OCI-LY7 (cell line): ENCODE results near the gene TFAP2A. TPM values are rescaled to one million over a fixed set of nuclear protein-coding genes. Genes with fewer than 3 reads are reported as not detected.

Source experiments
- BruUV-seq: library from RNA; stranded (reverse); fragments of 400-500 nt; replicated peaks from 2 replicates; lab custom pipeline; 2021; lab: Mats Ljungman, UMichigan
- CTCF ChIA-PET: fragments of 300-600 bp; sonication (Branson Sonifier 250); formaldehyde crosslinking; loops from one replicate; lab custom pipeline; 2022; ENCODE audit warnings: antibody characterized with exemption; ENCODE audit not compliant: unreplicated experiment; lab: Charles Lee
- POLR2A ChIA-PET: fragments of 300-600 bp; sonication (Branson Sonifier 250); formaldehyde crosslinking; loops from one replicate; lab custom pipeline; 2022; ENCODE audit warnings: antibody characterized with exemption; lab: Charles Lee
- DNase-seq: peaks from one replicate; pipeline ENCODE4 v3.0.0-alpha.2; 2015; ENCODE audit warnings: low spot score
- H2AFZ ChIP-seq: fragments of 200-600 bp; sonication (generic), shearing (Covaris generic); 2 replicates; pipeline ENCODE4 v1.6.1; 2014; ENCODE audit warnings: mild to moderate bottlenecking, antibody characterized with exemption, low read length, moderate library complexity
- H3K27ac ChIP-seq: fragments of 200-600 bp; sonication (generic); 2 replicates; pipeline ENCODE4 v1.5.1; 2014; ENCODE audit warnings: mixed run types, low read depth, mild to moderate bottlenecking, moderate library complexity, low read length, inconsistent platforms; ENCODE audit not compliant: poor library complexity, severe bottlenecking
- H3K36me3 ChIP-seq: fragments of 200-600 bp; sonication (generic); 2 replicates; pipeline ENCODE4 v1.6.1; 2014; ENCODE audit warnings: mild to moderate bottlenecking, antibody characterized with exemption, low read length, moderate library complexity, mixed read lengths; ENCODE audit not compliant: insufficient read depth
- H3K4me1 ChIP-seq: fragments of 200-600 bp; sonication (generic); 2 replicates; pipeline ENCODE4 v1.5.1; 2014; ENCODE audit warnings: mild to moderate bottlenecking, low read length; ENCODE audit not compliant: insufficient read depth, poor library complexity, severe bottlenecking
- H3K4me2 ChIP-seq: fragments of 200-600 bp; sonication (generic); 2 replicates; pipeline ENCODE4 v1.6.1; 2014; ENCODE audit warnings: mild to moderate bottlenecking, low read length
- H3K4me3 ChIP-seq: fragments of 200-600 bp; sonication (generic); 2 replicates; pipeline ENCODE4 v1.5.1; 2014; ENCODE audit warnings: mild to moderate bottlenecking, low read depth, low read length; ENCODE audit not compliant: poor library complexity, severe bottlenecking
- H3K79me2 ChIP-seq: fragments of 200-600 bp; sonication (generic); 2 replicates; pipeline ENCODE4 v1.6.1; 2016; ENCODE audit warnings: low read depth, mild to moderate bottlenecking, low read length, moderate library complexity, mixed read lengths; ENCODE audit not compliant: insufficient read depth
- H3K9me2 ChIP-seq: fragments of 200-600 bp; sonication (generic); 2 replicates; pipeline ENCODE4 v1.6.1; 2016; ENCODE audit warnings: mild to moderate bottlenecking, low read length, mixed read lengths; ENCODE audit not compliant: insufficient read depth
- H3K9me3 ChIP-seq: fragments of 200-600 bp; sonication (generic); 2 replicates; pipeline ENCODE4 v1.6.1; 2014; ENCODE audit warnings: mild to moderate bottlenecking, mixed run types, low read length, mixed read lengths
- H4K20me1 ChIP-seq: fragments of 200-600 bp; sonication (generic); 2 replicates; pipeline ENCODE4 v1.6.1; 2014; ENCODE audit warnings: mild to moderate bottlenecking, antibody characterized with exemption, low read length, moderate library complexity, mixed read lengths; ENCODE audit not compliant: insufficient read depth
- CTCF ChIP-seq: fragments of 200-600 bp; sonication (generic); conservative IDR thresholded peaks from 2 replicates; pipeline ENCODE4 v1.5.1; 2014; ENCODE audit warnings: mild to moderate bottlenecking, antibody characterized with exemption, low read length, moderate library complexity, mixed read lengths
- EZH2phosphoT487 ChIP-seq: fragments of 200-600 bp; sonication (generic); IDR thresholded peaks from 2 replicates; pipeline ENCODE4 v1.6.1; 2018; ENCODE audit warnings: low read depth, borderline replicate concordance, mild to moderate bottlenecking, mixed run types, antibody characterized with exemption, low read length, moderate library complexity, mixed read lengths
- intact Hi-C: fragments of 100-400 bp; cut with micrococcal nuclease; formaldehyde crosslinking; loops from one replicate; pipeline ENCODE4 v1.10.0; 2022; ENCODE audit not compliant: unreplicated experiment
- total RNA-seq, 2 experiments: library from RNA; depleted of rRNA in 1 of 2; stranded (reverse); fragments of >200 nt in 1 of 2; shearing (Covaris generic) in 1 of 2; gene quantifications; 2 replicates each; pipeline ENCODE4 v1.2.3, GENCODE V29; 2014 to 2022

The TFAP2A gene
- total RNA-seq, 2 experiments from 2014 or later = 2.0 to 3.3 TPM

GRCh38 chr6:10416863-10417641 lies 2.2 kb upstream of the TFAP2A start:
- DNase-seq = no peak
- BruUV-seq = no TSS peak
- no peaks in the 10 kb centered on the region for H3K9me3 ChIP-seq
- H3K36me3 ChIP-seq = no peaks in the 10 kb centered on the region
- TF ChIP-seq EZH2phosphoT487 (no peak), CTCF (no peak)
- no peaks in the 10 kb centered on the region for H3K79me2 ChIP-seq
- no peaks in the 10 kb centered on the region for H4K20me1 ChIP-seq
- POLR2A ChIA-PET = no interaction called here
- no peak overlapping the region for H3K4me2 ChIP-seq
- no peaks in the 10 kb centered on the region for H3K9me2 ChIP-seq
- H3K27ac ChIP-seq = no peak overlapping the region
- H3K4me1 ChIP-seq = peaks cover 9% of the 10 kb centered on the region
- no peak overlapping the region for H2AFZ ChIP-seq
- no peak overlapping the region for H3K4me3 ChIP-seq
- intact Hi-C loops = no loop called here
- CTCF ChIA-PET = no interaction called here

- no TSS peak for BruUV-seq
- Histone ChIP-seq H3K27ac (no peak overlapping the region), H2AFZ (no peak overlapping the region), H3K9me3 (no peaks in the 10 kb centered on the region), H4K20me1 (no peaks in the 10 kb centered on the region), H3K79me2 (no peaks in the 10 kb centered on the region), H3K4me1 (peaks cover 9% of the 10 kb centered on the region), H3K36me3 (no peaks in the 10 kb centered on the region), H3K4me3 (no peak overlapping the region), H3K4me2 (no peak overlapping the region), H3K9me2 (no peaks in the 10 kb centered on the region)
- POLR2A ChIA-PET = no interaction called here
- DNase-seq = no peak
- intact Hi-C loops = no loop called here
- CTCF ChIA-PET = no interaction called here
- TF ChIP-seq EZH2phosphoT487 (no peak), CTCF (no peak)
These were observed 1.6 kb upstream of the TFAP2A start for GRCh38 chr6:10416516-10416862.
